HG03469 (cell line): ENCODE results near the gene CROCC.
"Not testable (repeated sequence)": the region's sequence is repeated elsewhere in the genome, so short reads cannot be mapped to it uniquely, and the experiment has no call there.

Experiments
- ATAC-seq: cut with Tn5 transposase; IDR thresholded peaks from one replicate; pipeline ENCODE4 v1.9.1; 2021; ENCODE audit warnings: mild to moderate bottlenecking, moderate library complexity, moderate number of reproducible peaks; ENCODE audit not compliant: unreplicated experiment

The CROCC gene

GRCh38 chr1:16913833-16914662, 7.7 kb upstream of the CROCC start:
- peak; percentile 57 for ATAC-seq

- not testable (repeated sequence) for ATAC-seq
Measured at GRCh38 chr1:16914928-16915626, 6.7 kb upstream of the CROCC start.

GRCh38 chr1:16915627-16915973, 6.1 kb upstream of the CROCC start:
- ATAC-seq = no peak

- not testable (repeated sequence) for ATAC-seq
Measured at GRCh38 chr1:16916036-16916880, 5.5 kb upstream of the CROCC start.

- no peak for ATAC-seq
Measured at GRCh38 chr1:16918371-16918770, 3.4 kb upstream of the CROCC start.

GRCh38 chr1:16918936-16919665, 2.6 kb upstream of the CROCC start:
- ATAC-seq = not testable (repeated sequence)

- ATAC-seq = no peak
Measured at GRCh38 chr1:16920951-16921350, 780 bp upstream of the CROCC start.

GRCh38 chr1:16922466-16922865, 735 bp downstream of the CROCC start:
- ATAC-seq = no peak

- no peak for ATAC-seq
Measured at GRCh38 chr1:16922885-16923431, 1.2 kb downstream of the CROCC start.

- ATAC-seq = no peak
Measured at GRCh38 chr1:16924216-16924918, 2.6 kb downstream of the CROCC start.

GRCh38 chr1:16924919-16925477, 3.3 kb downstream of the CROCC start:
- no peak for ATAC-seq

- no peak for ATAC-seq
Measured at GRCh38 chr1:16925635-16926490, 4.1 kb downstream of the CROCC start.

GRCh38 chr1:16926491-16927073, 4.9 kb downstream of the CROCC start:
- ATAC-seq = no peak

- ATAC-seq = no peak
Measured at GRCh38 chr1:16927256-16927655, 5.5 kb downstream of the CROCC start.

GRCh38 chr1:16927711-16928485, 6.2 kb downstream of the CROCC start:
- ATAC-seq = no peak

- ATAC-seq = not testable (repeated sequence)
Measured at GRCh38 chr1:16929146-16930041, 7.7 kb downstream of the CROCC start.
